ENCODE data around the gene MYADM. TPM values are rescaled to one million over a fixed set of nuclear protein-coding genes. Genes with fewer than 3 reads are reported as not detected.

MYADM gene
- total RNA-seq, 1 experiment from 2014 or later = 78.6 TPM

- TF ChIP-seq FOXK1 (CRISPR knock-in tag; IDR thresholded peaks at IDR 0.05) (no peak), ZNF219 (CRISPR knock-in tag; IDR thresholded peaks at IDR 0.05; ENCODE audit: borderline replicate concordance) (no peak), JAZF1 (CRISPR knock-in tag; IDR thresholded peaks at IDR 0.05) (no peak), ZNF671 (CRISPR knock-in tag; IDR thresholded peaks at IDR 0.05) (no peak), GTF2I (CRISPR knock-in tag; conservative IDR thresholded peaks at IDR 0.05) (no peak)
Measured at GRCh38 chr19:53916004-53916403, 48.3 kb downstream of the MYADM start (continued).

- Mint-ChIP-seq H3K4me3 (no peak overlapping the region), H3K4me1 (peaks cover 2% of the 10 kb centered on the region), H3K36me3 (peaks cover 46% of the 10 kb centered on the region), H3K9me3 (no peaks in the 10 kb centered on the region), H3K27ac (no peak overlapping the region), H3K27me3 (ENCODE audit: low read depth) (peaks cover 2% of the 10 kb centered on the region)
- ChIA-PET POLR2A (no interaction called here), CTCF (interaction anchor here (1.3 to 1.5 kb wide), 2 partner anchors 11 to 30 kb away, joined by 3 to 7 read pairs; no protein-coding TSS in a partner anchor)
- TF ChIP-seq, protein P1, sequence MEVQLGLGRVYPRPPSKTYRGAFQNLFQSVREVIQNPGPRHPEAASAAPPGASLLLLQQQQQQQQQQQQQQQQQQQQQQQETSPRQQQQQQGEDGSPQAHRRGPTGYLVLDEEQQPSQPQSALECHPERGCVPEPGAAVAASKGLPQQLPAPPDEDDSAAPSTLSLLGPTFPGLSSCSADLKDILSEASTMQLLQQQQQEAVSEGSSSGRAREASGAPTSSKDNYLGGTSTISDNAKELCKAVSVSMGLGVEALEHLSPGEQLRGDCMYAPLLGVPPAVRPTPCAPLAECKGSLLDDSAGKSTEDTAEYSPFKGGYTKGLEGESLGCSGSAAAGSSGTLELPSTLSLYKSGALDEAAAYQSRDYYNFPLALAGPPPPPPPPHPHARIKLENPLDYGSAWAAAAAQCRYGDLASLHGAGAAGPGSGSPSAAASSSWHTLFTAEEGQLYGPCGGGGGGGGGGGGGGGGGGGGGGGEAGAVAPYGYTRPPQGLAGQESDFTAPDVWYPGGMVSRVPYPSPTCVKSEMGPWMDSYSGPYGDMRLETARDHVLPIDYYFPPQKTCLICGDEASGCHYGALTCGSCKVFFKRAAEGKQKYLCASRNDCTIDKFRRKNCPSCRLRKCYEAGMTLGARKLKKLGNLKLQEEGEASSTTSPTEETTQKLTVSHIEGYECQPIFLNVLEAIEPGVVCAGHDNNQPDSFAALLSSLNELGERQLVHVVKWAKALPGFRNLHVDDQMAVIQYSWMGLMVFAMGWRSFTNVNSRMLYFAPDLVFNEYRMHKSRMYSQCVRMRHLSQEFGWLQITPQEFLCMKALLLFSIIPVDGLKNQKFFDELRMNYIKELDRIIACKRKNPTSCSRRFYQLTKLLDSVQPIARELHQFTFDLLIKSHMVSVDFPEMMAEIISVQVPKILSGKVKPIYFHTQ (CRISPR knock-in tag; IDR thresholded peaks at IDR 0.05) = no peak
- TF ChIP-seq RORB (CRISPR knock-in tag; IDR thresholded peaks at IDR 0.05) (no peak), ZMAT4 (CRISPR knock-in tag; IDR thresholded peaks at IDR 0.05) (no peak), SP1 (CRISPR knock-in tag; conservative IDR thresholded peaks at IDR 0.05) (no peak), E2F1 (CRISPR knock-in tag; IDR thresholded peaks at IDR 0.05) (no peak), TP53 (CRISPR knock-in tag; IDR thresholded peaks at IDR 0.05) (no peak)
- TF ChIP-seq, protein P2, sequence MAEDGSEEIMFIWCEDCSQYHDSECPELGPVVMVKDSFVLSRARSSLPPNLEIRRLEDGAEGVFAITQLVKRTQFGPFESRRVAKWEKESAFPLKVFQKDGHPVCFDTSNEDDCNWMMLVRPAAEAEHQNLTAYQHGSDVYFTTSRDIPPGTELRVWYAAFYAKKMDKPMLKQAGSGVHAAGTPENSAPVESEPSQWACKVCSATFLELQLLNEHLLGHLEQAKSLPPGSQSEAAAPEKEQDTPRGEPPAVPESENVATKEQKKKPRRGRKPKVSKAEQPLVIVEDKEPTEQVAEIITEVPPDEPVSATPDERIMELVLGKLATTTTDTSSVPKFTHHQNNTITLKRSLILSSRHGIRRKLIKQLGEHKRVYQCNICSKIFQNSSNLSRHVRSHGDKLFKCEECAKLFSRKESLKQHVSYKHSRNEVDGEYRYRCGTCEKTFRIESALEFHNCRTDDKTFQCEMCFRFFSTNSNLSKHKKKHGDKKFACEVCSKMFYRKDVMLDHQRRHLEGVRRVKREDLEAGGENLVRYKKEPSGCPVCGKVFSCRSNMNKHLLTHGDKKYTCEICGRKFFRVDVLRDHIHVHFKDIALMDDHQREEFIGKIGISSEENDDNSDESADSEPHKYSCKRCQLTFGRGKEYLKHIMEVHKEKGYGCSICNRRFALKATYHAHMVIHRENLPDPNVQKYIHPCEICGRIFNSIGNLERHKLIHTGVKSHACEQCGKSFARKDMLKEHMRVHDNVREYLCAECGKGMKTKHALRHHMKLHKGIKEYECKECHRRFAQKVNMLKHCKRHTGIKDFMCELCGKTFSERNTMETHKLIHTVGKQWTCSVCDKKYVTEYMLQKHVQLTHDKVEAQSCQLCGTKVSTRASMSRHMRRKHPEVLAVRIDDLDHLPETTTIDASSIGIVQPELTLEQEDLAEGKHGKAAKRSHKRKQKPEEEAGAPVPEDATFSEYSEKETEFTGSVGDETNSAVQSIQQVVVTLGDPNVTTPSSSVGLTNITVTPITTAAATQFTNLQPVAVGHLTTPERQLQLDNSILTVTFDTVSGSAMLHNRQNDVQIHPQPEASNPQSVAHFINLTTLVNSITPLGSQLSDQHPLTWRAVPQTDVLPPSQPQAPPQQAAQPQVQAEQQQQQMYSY (CRISPR knock-in tag; IDR thresholded peaks at IDR 0.05) = no peak
- no peak for DNase-seq (ENCODE audit: low spot score)
- no peak for ATAC-seq
Measured at GRCh38 chr19:53917356-53917755, 49.7 kb downstream of the MYADM start.

Other genes starting within 250 kb of the MYADM start
- gene DPRX, start 235.9 kb upstream of the MYADM start, total RNA-seq (2021) = not detected in 3 replicates
- 4.7 to 5.6 TPM (median 4.9 TPM) in 3 replicates for gene NLRP12, start 43.6 kb upstream of the MYADM start, total RNA-seq (2021)
- gene PRKCG, start 14.3 kb downstream of the MYADM start, total RNA-seq (2021) = 23.0 to 30.0 TPM (median 27.5 TPM) in 3 replicates
- 33.3 to 44.1 TPM (median 43.2 TPM) in 3 replicates for gene CACNG7, start 41.4 kb downstream of the MYADM start, total RNA-seq (2021)
- 12.5 to 15.7 TPM (median 15.1 TPM) in 3 replicates for gene CACNG8, start 95.1 kb downstream of the MYADM start, total RNA-seq (2021)
- 2.5 to 3.3 TPM (median 2.5 TPM) in 3 replicates for gene CACNG6, start 123.8 kb downstream of the MYADM start, total RNA-seq (2021)
- not detected in 3 replicates for gene VSTM1, start 196.0 kb downstream of the MYADM start, total RNA-seq (2021)
- not detected in 3 replicates for gene TARM1, start 213.5 kb downstream of the MYADM start, total RNA-seq (2021)
- 1.7 to 2.7 TPM (median 2.3 TPM) in 3 replicates for gene OSCAR, start 232.9 kb downstream of the MYADM start, total RNA-seq (2021)
- gene NDUFA3, start 235.0 kb downstream of the MYADM start, total RNA-seq (2021) = 181 to 203 TPM (median 203 TPM) in 3 replicates
- gene TFPT, start 247.8 kb downstream of the MYADM start, total RNA-seq (2021) = 20.5 to 24.6 TPM (median 24.2 TPM) in 3 replicates
- 82.3 to 92.8 TPM (median 89.5 TPM) in 3 replicates for gene PRPF31, start 247.9 kb downstream of the MYADM start, total RNA-seq (2021)

Measured in WTC11 (cell line).